ENCODE data around the gene YPEL1. TPM values are rescaled to one million over a fixed set of nuclear protein-coding genes. Genes with fewer than 3 reads are reported as not detected.
A peak's percentile ranks its signal among the peaks of the same experiment; 100 is the strongest.

Gene YPEL1
- total and polyA plus RNA-seq, 2 of the 13 experiments (the other 11 are each of a cell fraction or from before 2014, with no cell fraction given), result 0.33 to 2.5 TPM

- TF ChIP-seq HIC2 (CRISPR knock-in tag; IDR thresholded peaks at IDR 0.05; ENCODE audit: low read depth) (no peak), ZNF10 (CRISPR knock-in tag; IDR thresholded peaks at IDR 0.05; ENCODE audit: borderline replicate concordance, low read depth) (no peak), ZNF616 (CRISPR knock-in tag; IDR thresholded peaks at IDR 0.05; ENCODE audit: low read depth) (no peak), NFRKB (IDR thresholded peaks at IDR 0.05) (no peak), TSC22D2 (CRISPR knock-in tag; IDR thresholded peaks at IDR 0.05; ENCODE audit: borderline replicate concordance) (no peak), ZNF777 (CRISPR knock-in tag; IDR thresholded peaks at IDR 0.05) (peak; percentile 100), ZNF776 (CRISPR knock-in tag; IDR thresholded peaks at IDR 0.05) (no peak), ZNF234 (CRISPR knock-in tag; conservative IDR thresholded peaks at IDR 0.05) (no peak), ATF7-NPFF (CRISPR knock-in tag; IDR thresholded peaks at IDR 0.05; ENCODE audit: low read depth) (peak; percentile 56), RFXAP (CRISPR knock-in tag; IDR thresholded peaks at IDR 0.05; ENCODE audit: borderline replicate concordance) (peak; percentile 71; the same call in 1 of the 2 replicates), ZFP37 (CRISPR knock-in tag; IDR thresholded peaks at IDR 0.05; ENCODE audit: borderline replicate concordance) (no peak), HNRNPK (IDR thresholded peaks at IDR 0.05; ENCODE audit: low read depth, low read length, poor library complexity, severe bottlenecking) (peak; percentile 57), MZF1 (CRISPR knock-in tag; IDR thresholded peaks at IDR 0.05; ENCODE audit: borderline replicate concordance) (no peak), SIX4 (CRISPR knock-in tag; IDR thresholded peaks at IDR 0.05) (no peak), KMT2A (CRISPR knock-in tag; IDR thresholded peaks at IDR 0.05) (no peak), HDAC6 (IDR thresholded peaks at IDR 0.05; ENCODE audit: low read depth, low read length) (no peak), SMAD3 (CRISPR knock-in tag; IDR thresholded peaks at IDR 0.05) (peak; percentile 54; the same call in 1 of the 2 replicates), NFAT5 (CRISPR knock-in tag; IDR thresholded peaks at IDR 0.05) (peak; percentile 3; the same call in 1 of the 2 replicates), ZNF720 (CRISPR knock-in tag; IDR thresholded peaks at IDR 0.05) (no peak), ZNF292 (CRISPR knock-in tag; IDR thresholded peaks at IDR 0.05; ENCODE audit: borderline replicate concordance, low read depth) (no peak; the same call in 1 of the 2 replicates), HCFC1 (IDR thresholded peaks at IDR 0.05; ENCODE audit: low read depth, low read length) (no peak), MTA1 (CRISPR knock-in tag; IDR thresholded peaks at IDR 0.05; ENCODE audit: borderline replicate concordance) (peak; percentile 21; the same call in 1 of the 2 replicates), JUNB (CRISPR knock-in tag; IDR thresholded peaks at IDR 0.05; ENCODE audit: borderline replicate concordance) (no peak), POGZ (CRISPR knock-in tag; IDR thresholded peaks at IDR 0.05) (no peak; the same call in 1 of the 2 replicates), AGO1 (IDR thresholded peaks at IDR 0.05; ENCODE audit: low read depth, low read length, poor library complexity, severe bottlenecking) (peak; percentile 98)
These were observed 78.1 kb downstream of the YPEL1 start (continued) for GRCh38 chr22:21657360-21658032.

All from HepG2 (cell line).